GM18867 (cell line): Measurements from ENCODE around the gene ATF7.
"Not testable (repeated sequence)": the region's sequence is repeated elsewhere in the genome, so short reads cannot be mapped to it uniquely, and the experiment has no call there.

ENCODE experiments used
- ATAC-seq: cut with Tn5 transposase; IDR thresholded peaks from one replicate; pipeline ENCODE4 v1.9.1; 2021; ENCODE audit warnings: mild to moderate bottlenecking, moderate library complexity; ENCODE audit not compliant: unreplicated experiment

Gene ATF7

DNA sequence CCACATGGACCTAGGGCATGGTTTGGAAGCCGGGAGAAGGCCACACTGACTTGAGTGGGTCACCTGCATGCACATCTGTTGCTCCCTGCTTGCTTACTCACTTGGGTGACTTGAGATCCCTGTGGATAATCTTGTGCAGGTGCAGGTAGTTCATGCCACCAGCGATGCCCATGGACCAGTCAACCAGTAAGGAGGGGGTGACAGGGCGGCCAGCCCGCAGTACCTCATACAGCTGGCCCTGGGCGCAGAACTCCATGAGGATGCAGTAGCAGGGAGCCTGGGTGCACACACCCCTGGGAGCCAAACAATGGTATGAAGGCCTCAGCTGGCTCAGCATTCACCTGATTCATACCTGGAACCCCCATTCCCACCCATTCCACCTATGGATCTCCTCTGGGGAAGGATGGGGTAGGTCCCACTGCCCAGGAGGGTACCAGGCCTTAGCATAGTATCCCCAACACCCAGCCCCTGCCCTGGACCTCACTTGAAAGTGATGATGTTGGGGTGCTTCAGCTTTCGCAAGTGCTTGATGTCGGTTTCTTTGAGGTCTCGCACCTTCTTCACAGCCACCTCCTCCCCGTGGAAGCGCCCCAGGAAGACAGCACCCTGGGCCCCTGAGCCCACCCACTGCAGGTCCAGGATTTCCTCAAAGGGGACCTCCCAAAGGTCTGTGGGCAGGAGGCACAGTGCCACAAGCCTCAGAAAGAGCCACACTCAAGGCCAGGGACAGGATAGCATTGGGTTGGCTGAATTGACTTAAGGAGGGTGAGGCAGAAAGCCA is 140.0 kb downstream of the ATF7 start:
- ATAC-seq, result no peak

GRCh38 chr12:53484686-53485575 is 141.3 kb downstream of the ATF7 start:
- no peak for ATAC-seq

DNA sequence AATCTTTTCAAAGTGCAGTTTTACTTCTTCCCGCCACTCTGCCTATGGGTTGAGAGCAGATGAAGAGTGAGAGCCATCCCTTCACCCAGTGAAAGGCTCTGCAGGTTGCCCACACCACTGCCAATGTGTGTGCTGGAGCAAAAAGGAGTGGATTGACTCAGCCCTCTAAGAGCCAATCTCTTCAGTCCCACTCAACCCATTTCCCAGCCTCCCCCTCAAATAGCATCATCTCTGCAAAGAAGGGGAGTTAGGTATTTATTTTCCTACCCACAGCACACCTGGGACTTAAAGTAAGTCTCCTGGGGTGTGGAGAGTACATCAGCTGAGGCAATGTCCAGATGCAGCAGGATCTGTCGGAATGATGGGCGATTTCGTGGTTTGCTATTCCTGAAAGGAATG is 142.2 kb downstream of the ATF7 start:
- ATAC-seq, result no peak

DNA sequence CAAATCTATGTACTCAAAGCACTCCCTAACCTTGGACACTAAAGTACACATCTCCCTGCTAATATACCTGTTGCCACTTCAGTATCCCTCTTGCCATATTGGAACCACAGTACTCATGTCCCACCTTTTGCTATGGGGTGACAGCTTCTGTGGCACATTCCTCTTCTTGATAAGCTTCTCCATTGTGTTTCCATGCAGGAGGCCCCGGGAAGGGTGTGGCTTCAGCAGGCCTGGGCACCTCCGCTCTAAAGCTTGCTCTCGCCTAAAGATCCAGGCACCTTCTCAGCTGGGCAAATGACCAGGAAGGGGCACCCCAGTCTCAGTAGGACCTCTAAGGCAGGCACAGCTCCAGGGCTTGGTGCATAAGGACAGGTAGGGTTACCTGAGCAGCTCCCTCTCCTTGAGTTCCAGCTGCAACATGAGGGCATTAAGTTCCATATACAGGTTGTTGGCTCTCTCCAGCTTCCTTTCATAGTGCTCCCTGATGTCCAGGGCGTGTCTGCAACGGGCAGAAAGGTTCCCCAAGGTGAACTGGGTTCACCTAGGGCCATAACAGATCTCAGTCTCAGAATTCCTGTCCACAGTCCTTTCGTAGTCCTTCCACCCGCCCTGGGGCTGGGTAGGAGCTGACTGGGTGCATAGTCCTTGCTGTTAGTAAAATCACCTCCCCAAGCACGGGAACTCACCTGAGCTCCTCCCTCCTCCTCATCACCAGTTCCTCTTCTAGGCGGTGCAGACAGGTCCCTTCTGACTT is 142.8 kb downstream of the ATF7 start:
- ATAC-seq, result no peak

- ATAC-seq, result no peak
Measured at GRCh38 chr12:53482626-53483168, 143.5 kb downstream of the ATF7 start.

DNA sequence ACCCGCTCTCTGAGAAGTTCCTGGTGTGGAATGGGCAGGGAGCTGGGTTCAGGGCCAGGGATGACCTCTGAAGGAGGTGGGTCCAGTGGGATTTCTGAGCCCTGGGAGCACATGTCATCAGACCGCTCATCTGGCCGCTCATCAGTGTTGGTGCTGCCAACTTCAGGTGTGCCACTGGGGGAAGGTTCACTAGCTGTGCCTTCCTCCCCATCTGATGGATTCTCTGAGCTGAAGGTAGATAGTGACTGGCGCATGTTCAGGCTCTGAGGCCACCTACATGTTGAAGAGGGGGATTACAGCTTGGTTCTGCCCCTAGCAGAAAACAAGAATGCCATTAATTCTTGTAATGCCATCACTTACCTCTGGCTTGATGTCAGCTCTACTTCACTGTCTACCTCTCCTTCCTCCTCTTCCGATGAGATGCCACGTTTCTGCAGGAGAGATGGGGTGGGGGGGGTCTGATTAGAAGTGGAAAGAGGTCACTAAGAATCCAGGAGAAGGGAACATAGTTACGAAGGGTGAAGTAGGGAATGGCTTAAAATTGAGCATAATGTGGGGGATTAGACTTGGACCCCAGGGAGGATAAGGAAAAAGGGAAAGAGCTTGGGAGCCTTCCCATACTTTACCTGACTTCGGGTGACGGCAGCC is 144.1 kb downstream of the ATF7 start:
- ATAC-seq, result no peak

DNA sequence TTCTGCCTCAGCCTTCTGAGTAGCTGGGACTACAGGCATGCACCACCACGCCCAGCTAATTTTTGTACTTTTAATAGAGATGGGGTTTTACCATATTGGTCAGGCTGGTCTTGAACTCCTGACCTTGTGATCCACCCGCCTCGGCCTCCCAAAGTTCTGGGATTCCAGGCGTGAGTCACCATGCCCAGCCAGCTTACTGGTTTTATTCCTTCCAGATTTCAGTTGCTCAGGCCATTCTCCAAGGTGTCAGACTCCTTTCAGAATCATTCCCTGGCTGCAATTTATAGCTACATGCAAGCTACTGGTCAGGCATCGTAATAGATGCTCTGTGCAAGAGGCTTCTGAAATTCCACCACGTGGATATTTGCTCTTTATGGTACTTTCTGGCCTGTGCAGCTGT is 144.7 kb downstream of the ATF7 start:
- ATAC-seq, result not testable (repeated sequence)

GRCh38 chr12:53480491-53481442 is 145.4 kb downstream of the ATF7 start:
- no peak for ATAC-seq

GRCh38 chr12:53479331-53479730 is 146.9 kb downstream of the ATF7 start:
- no peak for ATAC-seq

DNA sequence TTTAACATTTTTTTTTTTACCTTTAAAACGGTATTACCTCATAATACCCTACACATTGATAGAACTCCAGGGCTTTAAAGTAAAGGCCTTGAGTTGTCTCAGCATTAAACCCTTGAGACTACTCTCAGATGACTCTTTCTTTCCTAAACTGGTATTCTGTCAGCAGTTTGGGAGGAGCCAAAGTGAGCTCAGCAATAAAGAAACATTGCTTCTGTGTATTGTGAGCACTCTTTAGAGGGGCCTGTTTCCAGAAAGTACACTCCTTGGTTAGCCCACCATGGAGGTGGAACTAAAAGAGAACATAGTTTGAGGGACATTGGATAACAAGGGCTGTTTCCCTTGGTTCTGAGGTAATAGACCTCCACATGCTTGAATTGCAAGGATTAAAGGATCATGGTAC is 147.3 kb downstream of the ATF7 start:
- no peak for ATAC-seq

GRCh38 chr12:53476769-53477209 is 149.4 kb downstream of the ATF7 start:
- ATAC-seq, result no peak

DNA sequence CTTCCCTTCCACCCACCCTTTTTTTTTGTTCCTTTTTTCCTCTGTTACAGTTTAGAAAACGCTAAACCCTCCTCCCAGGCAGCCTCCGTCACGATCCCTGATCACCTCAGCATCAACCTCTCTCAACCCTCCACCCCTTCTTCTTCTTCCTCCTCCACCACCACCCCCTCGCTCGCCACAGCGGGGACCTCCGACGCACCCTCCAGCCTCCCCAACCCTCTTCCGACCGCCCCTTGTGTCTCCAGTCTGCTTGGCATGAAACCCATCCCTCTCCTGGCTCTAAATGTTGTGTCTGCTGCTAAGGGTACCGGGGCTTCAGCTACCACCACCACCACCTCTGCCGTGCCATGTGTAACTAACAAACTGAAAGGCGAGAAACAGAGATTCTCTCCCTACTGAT is 151.4 kb downstream of the ATF7 start:
- ATAC-seq, result no peak

GRCh38 chr12:53474077-53474476 is 152.1 kb downstream of the ATF7 start:
- no peak for ATAC-seq

- no peak for ATAC-seq
Measured at GRCh38 chr12:53472056-53472582, 154.1 kb downstream of the ATF7 start.

- ATAC-seq, result no peak
Measured at GRCh38 chr12:53468282-53468681, 157.9 kb downstream of the ATF7 start.

DNA sequence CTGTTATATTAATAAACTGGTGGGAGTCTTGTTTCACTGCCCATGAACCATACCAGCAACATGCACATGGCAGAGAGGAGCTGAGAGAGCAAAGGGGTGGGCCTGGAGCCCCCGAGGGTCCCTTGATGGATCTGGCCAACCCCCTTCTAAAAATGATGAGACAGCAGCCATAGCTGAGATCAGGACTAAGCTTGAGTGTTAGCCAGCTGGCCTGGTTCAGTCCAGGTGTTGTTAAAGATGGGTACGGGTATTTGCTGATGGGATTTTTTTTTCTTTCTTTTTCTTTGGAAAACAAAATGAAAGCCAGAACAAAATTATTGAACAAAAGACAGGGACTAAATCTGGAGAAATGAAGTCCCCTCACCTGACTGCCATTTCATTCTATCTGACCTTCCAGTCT is 158.3 kb downstream of the ATF7 start:
- no peak for ATAC-seq

- no peak for ATAC-seq
Measured at GRCh38 chr12:53467082-53467481, 159.1 kb downstream of the ATF7 start.

- no peak for ATAC-seq
Measured at GRCh38 chr12:53466640-53467039, 159.5 kb downstream of the ATF7 start.

DNA sequence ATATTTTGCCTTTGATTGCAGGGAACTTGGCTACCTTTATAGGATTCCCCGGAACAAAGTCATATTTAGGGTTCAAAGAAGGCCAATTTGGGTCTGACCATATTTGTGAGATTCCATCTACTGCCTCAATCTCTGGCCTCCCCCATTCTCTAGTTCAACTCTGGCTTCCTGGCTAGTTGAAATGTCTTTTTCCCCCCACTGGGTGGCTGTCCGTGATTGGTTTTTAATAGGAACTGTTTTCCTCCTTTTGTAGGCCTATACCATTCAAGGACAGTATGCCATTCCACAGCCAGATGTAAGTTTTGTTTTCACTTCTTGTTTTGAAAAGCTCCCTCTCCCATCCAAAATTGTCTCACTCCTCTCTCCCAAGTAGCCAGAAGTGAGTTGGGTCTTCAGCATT is 160.5 kb downstream of the ATF7 start:
- ATAC-seq, result no peak
